CD4-positive, alpha-beta T cell treated with Interleukin-4 for 1 hour (primary cell): ENCODE measurements around the gene ZC3HAV1.

Experiments used
- DNase-seq, 2 donors: peaks; one replicate each; pipeline ENCODE4 v3.0.0-alpha.2; 2020 to 2022

The ZC3HAV1 gene

DNA sequence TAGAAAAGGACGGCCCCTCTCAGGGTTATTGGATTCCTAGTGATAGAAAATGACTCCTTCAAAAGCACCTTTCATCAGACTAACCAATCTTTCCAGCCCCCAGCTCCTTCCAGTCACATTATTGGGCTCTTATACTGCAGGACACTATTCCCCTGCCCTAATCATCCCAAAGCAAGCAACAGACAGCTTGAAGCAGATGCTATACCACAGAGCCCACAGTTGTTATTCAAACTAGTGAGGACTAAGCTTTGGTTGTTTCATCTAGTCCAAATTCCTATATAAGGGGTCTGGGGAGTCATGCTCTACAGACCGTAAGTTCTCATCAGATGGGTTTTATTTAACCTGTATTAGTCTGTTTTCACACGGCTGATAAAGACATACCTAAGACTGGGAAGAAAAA is 98.1 kb downstream of the ZC3HAV1 start:
- DNase-seq, result no peak

DNA sequence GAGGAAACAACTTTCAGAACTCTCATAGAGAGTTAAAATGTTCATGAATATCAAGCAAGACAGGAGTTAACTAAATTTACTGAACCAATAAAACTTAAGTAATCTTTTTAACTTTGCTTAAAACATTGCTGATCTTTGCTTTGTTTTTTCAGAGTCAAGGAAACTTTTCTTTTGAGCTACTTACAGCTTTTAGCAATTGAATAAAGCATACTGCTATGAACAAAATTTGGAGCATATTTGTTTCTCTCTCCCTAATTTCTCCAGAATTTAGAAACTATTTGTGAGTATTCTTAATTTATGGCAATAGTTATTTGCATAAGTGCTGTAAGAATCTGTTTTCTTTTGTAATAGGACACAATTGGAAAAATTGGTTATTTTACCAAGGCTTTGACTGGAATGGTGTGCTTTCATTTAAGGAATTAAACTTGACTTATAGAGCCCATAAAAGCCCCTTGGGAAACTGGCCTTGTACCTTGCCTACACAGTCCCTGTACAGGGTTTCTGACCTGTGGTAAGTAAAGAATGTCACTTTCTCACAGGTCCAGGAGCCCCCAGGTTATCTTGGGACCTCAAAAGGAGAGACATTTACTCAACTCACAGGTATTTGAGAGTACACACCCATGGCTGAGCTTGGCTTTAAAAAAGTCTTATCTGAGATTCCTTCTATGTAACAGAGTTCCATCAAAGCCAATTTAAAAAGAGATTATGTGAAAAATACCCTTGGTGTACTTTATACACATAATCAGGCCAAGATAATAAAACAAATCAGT is 105.0 kb downstream of the ZC3HAV1 start:
- peak in 1 of 2 donors; percentile 16 for DNase-seq

DNA sequence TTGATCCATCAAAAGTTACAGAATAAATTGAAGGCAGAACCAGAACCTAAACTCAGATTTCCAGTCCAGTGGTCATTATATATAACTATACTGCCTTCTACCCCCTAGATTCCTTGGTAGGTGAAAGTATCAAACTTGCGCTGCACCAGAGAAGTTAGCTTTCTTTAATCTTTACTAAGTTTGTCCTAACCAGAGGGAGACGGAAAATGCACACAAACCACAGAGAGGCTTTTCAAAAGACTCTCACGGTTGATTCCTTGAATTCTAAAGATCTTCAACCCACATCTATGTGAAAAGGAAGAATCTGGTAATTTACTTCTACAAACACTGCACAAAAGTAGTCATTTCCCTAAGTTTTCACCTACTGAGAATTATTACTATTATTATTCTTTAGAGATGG is 110.1 kb downstream of the ZC3HAV1 start:
- no peak for DNase-seq
